ENCODE data around the gene VWA2. TPM values are rescaled to one million over a fixed set of nuclear protein-coding genes. Genes with fewer than 3 reads are reported as not detected.

The VWA2 gene
- total and polyA plus RNA-seq, 9 donors = 0.04 to 4.1 (median 0.23) TPM

DNA sequence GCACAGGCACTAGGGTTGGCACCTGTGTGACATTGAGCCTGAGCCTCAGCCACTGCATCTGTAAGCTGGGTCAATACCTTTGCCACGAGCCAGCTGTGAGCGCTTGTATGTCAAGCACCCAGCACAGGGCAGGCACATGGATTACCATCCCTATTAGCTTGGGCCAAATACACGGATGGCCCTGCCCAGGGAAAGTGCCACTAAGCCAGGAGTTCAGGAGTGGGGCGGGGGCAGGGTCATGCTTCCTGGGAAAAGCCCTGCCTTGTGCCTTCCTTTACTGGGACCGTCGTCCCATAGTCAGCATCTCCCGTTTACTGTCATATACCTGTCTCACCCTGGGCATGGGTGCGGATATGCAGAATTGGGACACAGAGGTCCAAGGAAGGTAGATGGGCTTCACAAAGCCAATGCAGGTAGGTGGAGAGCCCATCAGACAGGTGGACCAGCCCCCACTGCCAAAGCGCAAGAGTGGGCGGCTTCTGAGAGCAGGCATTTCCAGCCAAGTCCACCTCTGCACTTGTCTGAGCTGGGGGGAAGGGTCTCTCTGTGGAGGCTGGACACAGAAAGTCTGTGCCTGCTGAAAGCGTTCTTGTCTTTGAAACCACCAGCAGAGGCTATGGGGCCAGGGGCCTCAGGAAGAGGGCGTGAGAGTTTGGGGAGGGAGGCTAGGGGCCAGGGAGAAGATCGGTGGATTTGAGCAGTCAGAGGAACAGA, 72.6 kb downstream of the VWA2 start:
- Histone ChIP-seq H3K27ac (ENCODE audit: low read length) (no peak overlapping the region), H3K27me3 (ENCODE audit: control insufficient read depth, insufficient read depth, low read length) (no peaks in the 10 kb centered on the region), H3K36me3 (ENCODE audit: control insufficient read depth, insufficient read depth, low read length) (peaks cover 67% of the 10 kb centered on the region), H3K4me3 (ENCODE audit: low read length) (no peak overlapping the region), H3K9me3 (replicated peaks; ENCODE audit: control insufficient read depth, low read depth, low read length) (no peaks in the 10 kb centered on the region), H3K4me1 (ENCODE audit: control insufficient read depth, insufficient read depth, low read length) (no peaks in the 10 kb centered on the region)
- 80% methylated on average over 8 of the region's 13 CpGs for WGBS (ENCODE audit: insufficient coverage)
- no peak for DNase-seq

GRCh38 chr10:114313139-114313538, 74.1 kb downstream of the VWA2 start:
- H3K36me3 ChIP-seq (ENCODE audit: control insufficient read depth, insufficient read depth, low read length) = peaks cover 56% of the 10 kb centered on the region
- no peak overlapping the region for H3K4me3 ChIP-seq (ENCODE audit: low read length)
- no peaks in the 10 kb centered on the region for H3K9me3 ChIP-seq (replicated peaks; ENCODE audit: control insufficient read depth, low read depth, low read length)
- DNase-seq = no peak
- no peak overlapping the region for H3K27ac ChIP-seq (ENCODE audit: low read length)
- WGBS (ENCODE audit: insufficient coverage) = 79% methylated on average over 4 of the region's 9 CpGs
- H3K4me1 ChIP-seq (ENCODE audit: control insufficient read depth, insufficient read depth, low read length) = no peaks in the 10 kb centered on the region
- H3K27me3 ChIP-seq (ENCODE audit: control insufficient read depth, insufficient read depth, low read length) = no peaks in the 10 kb centered on the region

DNA sequence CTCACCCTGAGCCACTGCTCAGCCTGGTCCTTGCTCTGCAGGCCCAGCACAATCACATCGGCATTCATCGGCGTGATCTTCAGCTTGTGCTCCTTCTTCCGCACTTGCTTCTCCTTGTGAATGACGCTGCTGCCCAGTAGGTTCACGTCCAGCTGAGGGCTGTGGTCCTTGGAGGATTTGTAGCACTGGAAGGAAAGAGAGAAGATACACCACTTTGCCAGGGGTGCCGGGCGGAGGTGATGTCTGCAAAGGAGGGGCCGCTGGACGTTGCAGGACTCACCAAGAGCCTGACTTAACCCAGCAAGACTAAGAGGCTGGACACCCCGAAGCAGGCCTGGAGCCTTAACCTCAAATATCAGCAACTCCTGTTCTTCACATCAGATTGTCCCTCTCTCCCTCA, 74.8 kb downstream of the VWA2 start:
- WGBS (ENCODE audit: insufficient coverage) = 88% methylated on average over 9 of the region's 11 CpGs
- no peak overlapping the region for H3K4me3 ChIP-seq (ENCODE audit: low read length)
- no peaks in the 10 kb centered on the region for H3K9me3 ChIP-seq (replicated peaks; ENCODE audit: control insufficient read depth, low read depth, low read length)
- peaks cover 49% of the 10 kb centered on the region for H3K36me3 ChIP-seq (ENCODE audit: control insufficient read depth, insufficient read depth, low read length)
- no peaks in the 10 kb centered on the region for H3K27me3 ChIP-seq (ENCODE audit: control insufficient read depth, insufficient read depth, low read length)
- DNase-seq = no peak
- H3K4me1 ChIP-seq (ENCODE audit: control insufficient read depth, insufficient read depth, low read length) = no peaks in the 10 kb centered on the region
- H3K27ac ChIP-seq (ENCODE audit: low read length) = no peak overlapping the region

GRCh38 chr10:114315566-114316420, 76.7 kb downstream of the VWA2 start:
- no peak overlapping the region for H3K4me3 ChIP-seq (ENCODE audit: low read length)
- H3K9me3 ChIP-seq (replicated peaks; ENCODE audit: control insufficient read depth, low read depth, low read length) = no peaks in the 10 kb centered on the region
- H3K4me1 ChIP-seq (ENCODE audit: control insufficient read depth, insufficient read depth, low read length) = no peaks in the 10 kb centered on the region
- H3K27me3 ChIP-seq (ENCODE audit: control insufficient read depth, insufficient read depth, low read length) = no peaks in the 10 kb centered on the region
- no peak for DNase-seq
- WGBS (ENCODE audit: insufficient coverage) = 85% methylated on average over 18 of the region's 22 CpGs
- no peak overlapping the region for H3K27ac ChIP-seq (ENCODE audit: low read length)
- H3K36me3 ChIP-seq (ENCODE audit: control insufficient read depth, insufficient read depth, low read length) = peaks cover 49% of the 10 kb centered on the region

DNA sequence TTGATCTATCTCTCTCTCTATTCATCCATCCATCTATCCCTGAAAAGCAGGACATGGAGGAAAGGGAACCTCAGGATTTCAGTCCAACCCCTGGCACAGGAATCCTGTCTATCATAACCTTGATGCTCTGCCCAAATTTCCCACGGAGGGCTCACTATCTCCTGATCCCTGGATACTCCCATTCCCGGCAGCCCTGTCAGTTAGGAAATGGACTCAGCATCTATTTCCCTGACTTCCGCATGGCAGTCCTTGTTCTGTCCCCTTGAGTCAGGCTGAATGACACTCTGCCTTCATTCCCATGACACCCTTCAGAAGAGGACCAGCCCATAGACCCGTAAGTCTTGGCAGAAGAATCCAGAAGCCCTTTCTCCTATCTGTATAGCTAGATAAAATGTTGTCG, 77.7 kb downstream of the VWA2 start:
- DNase-seq = no peak
- 100% methylated on average over 1 of the region's 5 CpGs for WGBS (ENCODE audit: insufficient coverage)
- H3K4me3 ChIP-seq (ENCODE audit: low read length) = no peak overlapping the region
- H3K27ac ChIP-seq (ENCODE audit: low read length) = no peak overlapping the region
- peaks cover 52% of the 10 kb centered on the region for H3K36me3 ChIP-seq (ENCODE audit: control insufficient read depth, insufficient read depth, low read length)
- H3K27me3 ChIP-seq (ENCODE audit: control insufficient read depth, insufficient read depth, low read length) = no peaks in the 10 kb centered on the region
- no peaks in the 10 kb centered on the region for H3K4me1 ChIP-seq (ENCODE audit: control insufficient read depth, insufficient read depth, low read length)
- H3K9me3 ChIP-seq (replicated peaks; ENCODE audit: control insufficient read depth, low read depth, low read length) = no peaks in the 10 kb centered on the region

DNA sequence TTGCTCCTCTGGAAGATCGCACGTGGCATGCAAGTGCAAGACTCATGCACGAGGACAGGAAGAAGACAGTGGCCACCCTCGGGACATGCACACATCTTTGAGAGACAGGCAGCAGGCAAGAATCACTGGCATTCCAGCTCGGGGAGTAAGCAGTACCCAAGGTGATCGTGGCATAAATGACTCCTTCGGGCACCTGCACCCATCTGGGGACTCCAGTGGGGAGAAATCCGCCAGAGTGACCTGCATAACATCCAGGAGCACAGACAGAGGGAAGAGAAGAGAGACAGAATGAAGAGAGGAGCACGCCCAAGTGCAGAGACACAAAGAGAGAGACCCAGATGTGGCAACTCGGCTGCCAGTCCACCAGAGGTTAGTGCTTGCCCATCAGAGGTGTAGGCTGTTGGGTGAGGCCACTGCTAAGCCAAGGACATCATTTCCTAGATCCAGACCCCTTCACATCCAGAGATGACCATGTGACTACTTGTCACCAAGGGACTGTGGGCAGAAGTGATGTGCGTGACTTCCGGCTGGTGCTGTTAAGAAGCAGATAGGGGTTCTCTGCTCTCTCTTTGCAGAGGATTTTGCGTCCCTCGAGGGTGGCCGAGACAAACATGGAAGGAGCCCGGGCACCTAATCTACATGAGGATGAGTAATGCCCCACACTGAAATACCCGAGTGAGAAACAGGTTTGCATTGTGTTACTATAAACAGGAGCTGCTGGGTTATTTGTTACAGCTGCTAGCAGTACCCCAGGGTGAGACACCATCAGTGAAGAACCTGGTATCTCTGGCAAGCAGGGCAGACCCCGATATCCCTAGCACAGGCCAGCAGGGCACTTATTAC, 80.6 kb downstream of the VWA2 start:
- Histone ChIP-seq H3K36me3 (ENCODE audit: control insufficient read depth, insufficient read depth, low read length) (peaks cover 53% of the 10 kb centered on the region), H3K4me1 (ENCODE audit: control insufficient read depth, insufficient read depth, low read length) (no peaks in the 10 kb centered on the region), H3K27ac (ENCODE audit: low read length) (no peak overlapping the region), H3K27me3 (ENCODE audit: control insufficient read depth, insufficient read depth, low read length) (no peaks in the 10 kb centered on the region), H3K4me3 (ENCODE audit: low read length) (no peak overlapping the region), H3K9me3 (replicated peaks; ENCODE audit: control insufficient read depth, low read depth, low read length) (no peaks in the 10 kb centered on the region)
- DNase-seq = no peak
- WGBS (ENCODE audit: insufficient coverage) = 90% methylated on average over 13 of the region's 18 CpGs

DNA sequence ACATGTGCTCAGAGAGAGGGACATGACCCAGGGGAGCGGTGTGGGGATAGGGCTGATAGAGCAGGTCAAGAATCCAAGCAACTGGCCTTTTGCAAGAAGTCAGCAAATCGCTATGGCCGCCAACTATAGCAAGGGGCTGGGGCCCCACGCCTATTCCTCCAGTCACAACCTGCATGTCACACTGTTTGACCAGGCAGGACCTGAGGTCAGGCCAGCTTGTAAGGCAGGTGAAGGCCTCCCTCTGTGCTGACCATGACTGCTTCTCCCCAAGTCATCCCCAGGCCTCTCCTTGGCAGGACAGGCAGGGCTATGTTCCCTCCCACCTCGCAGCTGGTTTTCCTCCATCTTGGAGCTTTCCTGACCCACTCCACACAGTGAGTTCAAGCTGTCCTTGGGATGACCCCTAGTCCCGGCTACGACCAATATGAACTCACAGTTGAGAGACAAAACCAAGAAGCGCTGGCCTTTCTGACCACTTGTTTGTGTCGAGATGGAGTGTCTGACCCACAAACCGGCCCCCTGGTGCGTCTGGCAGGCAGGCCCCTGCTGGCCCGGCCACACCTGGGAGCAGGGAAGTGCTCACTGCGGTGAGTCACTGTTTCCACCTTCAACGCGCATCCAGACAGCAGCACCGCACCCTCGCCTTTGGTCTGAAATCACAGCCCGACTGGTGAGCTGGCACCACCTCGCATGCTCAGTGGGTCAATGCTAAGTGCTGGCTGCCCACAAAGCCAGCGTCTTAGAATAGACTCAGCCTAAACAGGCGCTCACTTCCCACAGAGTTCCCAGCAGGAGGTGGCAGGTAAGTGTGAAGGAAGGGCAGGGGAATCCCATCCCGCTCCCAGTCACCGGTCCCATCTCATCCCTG, 81.4 kb downstream of the VWA2 start:
- peaks cover 55% of the 10 kb centered on the region for H3K36me3 ChIP-seq (ENCODE audit: control insufficient read depth, insufficient read depth, low read length)
- no peaks in the 10 kb centered on the region for H3K4me1 ChIP-seq (ENCODE audit: control insufficient read depth, insufficient read depth, low read length)
- no peaks in the 10 kb centered on the region for H3K9me3 ChIP-seq (replicated peaks; ENCODE audit: control insufficient read depth, low read depth, low read length)
- H3K27ac ChIP-seq (ENCODE audit: low read length) = no peak overlapping the region
- no peak overlapping the region for H3K4me3 ChIP-seq (ENCODE audit: low read length)
- H3K27me3 ChIP-seq (ENCODE audit: control insufficient read depth, insufficient read depth, low read length) = no peaks in the 10 kb centered on the region
- WGBS (ENCODE audit: insufficient coverage) = 83% methylated on average over 20 of the region's 23 CpGs
- DNase-seq = no peak

GRCh38 chr10:114322344-114322743, 83.3 kb downstream of the VWA2 start:
- H3K27ac ChIP-seq (ENCODE audit: low read length) = no peak overlapping the region

GRCh38 chr10:114323023-114323422, 84.0 kb downstream of the VWA2 start:
- no peak for DNase-seq
- peaks cover 8% of the 10 kb centered on the region for H3K4me1 ChIP-seq (ENCODE audit: control insufficient read depth, insufficient read depth, low read length)
- no peak overlapping the region for H3K27ac ChIP-seq (ENCODE audit: low read length)
- no peak overlapping the region for H3K4me3 ChIP-seq (ENCODE audit: low read length)
- peaks cover 46% of the 10 kb centered on the region for H3K36me3 ChIP-seq (ENCODE audit: control insufficient read depth, insufficient read depth, low read length)
- no peaks in the 10 kb centered on the region for H3K27me3 ChIP-seq (ENCODE audit: control insufficient read depth, insufficient read depth, low read length)
- 71% methylated on average over 5 of the region's 5 CpGs for WGBS (ENCODE audit: insufficient coverage)
- no peaks in the 10 kb centered on the region for H3K9me3 ChIP-seq (replicated peaks; ENCODE audit: control insufficient read depth, low read depth, low read length)

More at GRCh38 chr10:114322344-114322743, 83.3 kb downstream of the VWA2 start:
- H3K4me3 ChIP-seq (ENCODE audit: low read length) = no peak overlapping the region
- 71% methylated on average over 5 of the region's 5 CpGs for WGBS (ENCODE audit: insufficient coverage)
- H3K9me3 ChIP-seq (replicated peaks; ENCODE audit: control insufficient read depth, low read depth, low read length) = no peaks in the 10 kb centered on the region
- peaks cover 46% of the 10 kb centered on the region for H3K36me3 ChIP-seq (ENCODE audit: control insufficient read depth, insufficient read depth, low read length)
- DNase-seq = no peak
- peaks cover under 1% of the 10 kb centered on the region for H3K4me1 ChIP-seq (ENCODE audit: control insufficient read depth, insufficient read depth, low read length)
- no peaks in the 10 kb centered on the region for H3K27me3 ChIP-seq (ENCODE audit: control insufficient read depth, insufficient read depth, low read length)
